H9 (cell line): Measurements from ENCODE around the gene GTF3C1. TPM values are rescaled to one million over a fixed set of nuclear protein-coding genes. Genes with fewer than 3 reads are reported as not detected.
A peak's percentile ranks its signal among the peaks of the same experiment; 100 is the strongest.

Experiments used
- DNase-seq: peaks from one replicate; pipeline ENCODE4 v3.0.0-alpha.2; 2017
- H2AFZ ChIP-seq: one replicate; pipeline ENCODE4 v1.6.1; 2013; ENCODE audit warnings: mild to moderate bottlenecking, low read length, control low read depth, moderate library complexity
- H2AK5ac ChIP-seq: 2 replicates; pipeline ENCODE4 v1.6.1; 2013; ENCODE audit warnings: low read length, control low read depth, mixed read lengths; ENCODE audit not compliant: insufficient read length
- H2BK120ac ChIP-seq: one replicate; pipeline ENCODE4 v1.6.1; 2013; ENCODE audit warnings: low read depth, mild to moderate bottlenecking, low read length, control low read depth, inconsistent platforms; ENCODE audit not compliant: poor library complexity, severe bottlenecking
- H2BK12ac ChIP-seq: 2 replicates; pipeline ENCODE4 v1.6.1; 2013; ENCODE audit warnings: low read length, control low read depth, mixed read lengths, low read depth; ENCODE audit not compliant: insufficient read length
- H2BK15ac ChIP-seq: 2 replicates; pipeline ENCODE4 v1.6.1; 2013; ENCODE audit warnings: low read depth, low read length, control low read depth
- H2BK20ac ChIP-seq: one replicate; pipeline ENCODE4 v1.6.1; 2013; ENCODE audit warnings: low read depth, mild to moderate bottlenecking, low read length, control low read depth, inconsistent platforms; ENCODE audit not compliant: poor library complexity, severe bottlenecking
- H2BK5ac ChIP-seq: 2 replicates; pipeline ENCODE4 v1.6.1; 2013; ENCODE audit warnings: low read length, control low read depth, mixed read lengths; ENCODE audit not compliant: insufficient read length
- H3K14ac ChIP-seq: 2 replicates; pipeline ENCODE4 v1.6.1; 2013; ENCODE audit warnings: low read length, control low read depth; ENCODE audit not compliant: insufficient read depth
- H3K18ac ChIP-seq: 2 replicates; pipeline ENCODE4 v1.6.1; 2013; ENCODE audit warnings: low read depth, mild to moderate bottlenecking, mixed read lengths, low read length, control low read depth; ENCODE audit not compliant: insufficient read length
- H3K23ac ChIP-seq: 2 replicates; pipeline ENCODE4 v1.6.1; 2013; ENCODE audit warnings: low read length, control low read depth, mixed read lengths, low read depth; ENCODE audit not compliant: insufficient read length
- H3K23me2 ChIP-seq: 2 replicates; pipeline ENCODE4 v1.6.1; 2013; ENCODE audit warnings: low read depth, mild to moderate bottlenecking, mixed read lengths, low read length, control low read depth; ENCODE audit not compliant: insufficient read length, poor library complexity, severe bottlenecking
- H3K27ac ChIP-seq: 2 replicates; pipeline ENCODE4 v1.5.1; 2013; ENCODE audit warnings: low read length, control low read depth, mixed read lengths, low read depth; ENCODE audit not compliant: insufficient read length
- H3K27me3 ChIP-seq: 2 replicates; pipeline ENCODE4 v1.6.1; 2013; ENCODE audit warnings: low read length, control low read depth, inconsistent platforms; ENCODE audit not compliant: insufficient read depth
- H3K4ac ChIP-seq: 2 replicates; pipeline ENCODE4 v1.6.1; 2013; ENCODE audit warnings: low read depth, mild to moderate bottlenecking, control low read depth, inconsistent platforms, low read length, moderate library complexity
- H3K4me1 ChIP-seq: 2 replicates; pipeline ENCODE4 v1.6.1; 2013; ENCODE audit warnings: low read length, control low read depth, inconsistent platforms; ENCODE audit not compliant: insufficient read depth
- H3K4me2 ChIP-seq: 2 replicates; pipeline ENCODE4 v1.6.1; 2013; ENCODE audit warnings: low read length, control low read depth, mixed read lengths; ENCODE audit not compliant: insufficient read length, insufficient read depth
- H3K56ac ChIP-seq: 2 replicates; pipeline ENCODE4 v1.6.1; 2013; ENCODE audit warnings: low read depth, mild to moderate bottlenecking, mixed read lengths, low read length, control low read depth; ENCODE audit not compliant: insufficient read length
- H3K79me1 ChIP-seq: 2 replicates; pipeline ENCODE4 v1.6.1; 2013; ENCODE audit warnings: low read depth, mild to moderate bottlenecking, moderate library complexity, low read length, control low read depth, inconsistent platforms; ENCODE audit not compliant: insufficient read depth, poor library complexity, severe bottlenecking
- H3K79me2 ChIP-seq: 2 replicates; pipeline ENCODE4 v1.6.1; 2013; ENCODE audit warnings: low read length, control low read depth, inconsistent platforms; ENCODE audit not compliant: insufficient read depth
- H3K9ac ChIP-seq: 2 replicates; pipeline ENCODE4 v1.6.1; 2013; ENCODE audit warnings: low read length, control low read depth, mixed read lengths; ENCODE audit not compliant: insufficient read length; ENCODE audit errors: extremely low read depth
- H3K9me3 ChIP-seq: one replicate; pipeline ENCODE4 v1.6.1; 2013; ENCODE audit warnings: low read depth, low read length, inconsistent platforms; ENCODE audit not compliant: control insufficient read depth
- H3T11ph ChIP-seq: one replicate; pipeline ENCODE4 v1.6.1; 2013; ENCODE audit warnings: mild to moderate bottlenecking, low read length, control low read depth, inconsistent platforms
- H4K20me1 ChIP-seq: one replicate; pipeline ENCODE4 v1.6.1; 2013; ENCODE audit not compliant: control insufficient read depth, insufficient read length, insufficient read depth
- H4K5ac ChIP-seq: 2 replicates; pipeline ENCODE4 v1.6.1; 2013; ENCODE audit warnings: low read depth, mild to moderate bottlenecking, mixed read lengths, low read length, control low read depth; ENCODE audit not compliant: insufficient read length
- H4K8ac ChIP-seq: replicated peaks from 2 replicates; pipeline ENCODE4 v1.6.1; 2013; ENCODE audit warnings: low read length, control low read depth, mixed read lengths, low read depth; ENCODE audit not compliant: insufficient read length
- H4K91ac ChIP-seq: 2 replicates; pipeline ENCODE4 v1.6.1; 2013; ENCODE audit warnings: low read depth, mild to moderate bottlenecking, moderate library complexity, mixed read lengths, low read length, control low read depth; ENCODE audit not compliant: insufficient read length
- H3K27ac Mint-ChIP-seq, 3 experiments: 2 replicates in 2 of 3; 3 replicates in 1 of 3; pipeline ENCODE4 v1.8.0; 2020 to 2021; ENCODE audit warnings: mixed read lengths in 3 of 3, mild to moderate bottlenecking in 1 of 3, moderate library complexity in 1 of 3
- H3K27me3 Mint-ChIP-seq: 2 replicates; pipeline ENCODE4 v1.8.0; 2021; ENCODE audit warnings: low read depth, mild to moderate bottlenecking, moderate library complexity, mixed read lengths
- H3K36me3 Mint-ChIP-seq, 3 experiments: 2 replicates in 2 of 3; 3 replicates in 1 of 3; pipeline ENCODE4 v1.8.0; 2020 to 2021; ENCODE audit warnings: low read depth in 3 of 3, mixed read lengths in 3 of 3; ENCODE audit not compliant: insufficient read depth in 1 of 3
- H3K4me1 Mint-ChIP-seq, 2 experiments: 2 replicates each; pipeline ENCODE4 v1.8.0; 2020; ENCODE audit warnings: mixed read lengths in 2 of 2
- H3K4me3 Mint-ChIP-seq, 2 experiments: 2 replicates in 1 of 2; 3 replicates in 1 of 2; pipeline ENCODE4 v1.8.0; 2020 to 2021; ENCODE audit warnings: mild to moderate bottlenecking in 2 of 2, mixed read lengths in 2 of 2, moderate library complexity in 1 of 2
- H3K9me3 Mint-ChIP-seq, 2 experiments: 2 replicates in 1 of 2; 3 replicates in 1 of 2; pipeline ENCODE4 v1.8.0; 2020; ENCODE audit warnings: mild to moderate bottlenecking in 2 of 2, mixed read lengths in 2 of 2, moderate library complexity in 1 of 2
- CTCF ChIP-seq: fragments of 200-600 bp; sonication (generic); conservative IDR thresholded peaks from 3 replicates; pipeline ENCODE4 v1.8.0; 2021; ENCODE audit warnings: antibody characterized with exemption, mild to moderate bottlenecking
- WGBS: extraction: QIAGEN DNeasy Blood & Tissue Kit; methylation state at CpG from one replicate; pipeline ENCODE4 v1.1.7; 2013; ENCODE audit warnings: missing lambda C conversion rate, low lambda C conversion rate, mixed read lengths; ENCODE audit not compliant: insufficient read length; ENCODE audit errors: extremely low coverage; 5-methylcytosine and 5-hydroxymethylcytosine counted together
- total RNA-seq: library from RNA; stranded (reverse); gene quantifications from 2 replicates; pipeline ENCODE4 v1.2.1, GENCODE V29; 2021

The GTF3C1 gene
- total RNA-seq, 1 experiment from 2014 or later: 113 TPM

GRCh38 chr16:27596411-27596810 lies 46.7 kb upstream of the GTF3C1 start:
- H4K5ac ChIP-seq: no peak overlapping the region
- no peaks in the 10 kb centered on the region for H3K79me2 ChIP-seq
- no peak overlapping the region for H3T11ph ChIP-seq
- H3K9me3 Mint-ChIP-seq: no peaks in the 10 kb centered on the region
- no peaks in the 10 kb centered on the region; the same call in 1 of the 2 replicates for H3K27me3 Mint-ChIP-seq
- H3K9me3 ChIP-seq: no peaks in the 10 kb centered on the region
- no peak for TF ChIP-seq CTCF
- H3K23ac ChIP-seq: no peak overlapping the region
- no peak overlapping the region for H3K4ac ChIP-seq
- H2AK5ac ChIP-seq: no peak overlapping the region
- DNase-seq: no peak
- no peak overlapping the region for H3K9ac ChIP-seq
- WGBS: no CpG with 5 or more reads among the region's 4 CpGs
- peak overlapping the region in 1 of 3 experiments; percentile 13; a peak in 1 of 7 replicates for H3K27ac Mint-ChIP-seq
- no peaks in the 10 kb centered on the region; the same call in 1 of the 2 replicates for H3K4me1 ChIP-seq
- H3K23me2 ChIP-seq: no peaks in the 10 kb centered on the region
- H2BK120ac ChIP-seq: no peak overlapping the region
- no peak overlapping the region; a peak in 2 of 5 replicates for H3K4me3 Mint-ChIP-seq
- H2BK12ac ChIP-seq: no peak overlapping the region
- H4K20me1 ChIP-seq: no peaks in the 10 kb centered on the region
- no peaks in the 10 kb centered on the region for H3K27me3 ChIP-seq
- no peak overlapping the region for H3K18ac ChIP-seq
- no peak overlapping the region for H3K27ac ChIP-seq
- H4K91ac ChIP-seq: no peak overlapping the region
- H3K56ac ChIP-seq: no peak overlapping the region
- no peak overlapping the region for H2BK5ac ChIP-seq
- H3K14ac ChIP-seq: no peak overlapping the region
- no peaks in the 10 kb centered on the region for H3K79me1 ChIP-seq
- H3K4me1 Mint-ChIP-seq: peaks cover 16 to 29% of the 10 kb centered on the region in 2 experiments
- no peak overlapping the region for H2AFZ ChIP-seq
- no peak overlapping the region for H3K4me2 ChIP-seq
- H2BK20ac ChIP-seq: no peak overlapping the region
- no peak overlapping the region for H2BK15ac ChIP-seq
- no peak overlapping the region for H4K8ac ChIP-seq
- H3K36me3 Mint-ChIP-seq: no peaks in the 10 kb centered on the region
